Erythroblast (primary cell): ENCODE results near the gene VWA3B.
"Not testable (repeated sequence)": the region's sequence is repeated elsewhere in the genome, so short reads cannot be mapped to it uniquely, and the experiment has no call there.

Experiments used
- DNase-seq, 2 experiments: peaks; one replicate each; lab custom pipeline; 2025; lab: John Stamatoyannopoulos, UW
- GATA1 ChIP-seq: IDR thresholded peaks from 2 replicates; pipeline ENCODE4 v1.6.1; 2011; ENCODE audit warnings: low read depth, mild to moderate bottlenecking, control low read depth, low read length, moderate library complexity
- POLR2A ChIP-seq: IDR thresholded peaks from 2 replicates; pipeline ENCODE4 v1.6.1; 2011; ENCODE audit warnings: mild to moderate bottlenecking, low read length

Gene VWA3B

DNA sequence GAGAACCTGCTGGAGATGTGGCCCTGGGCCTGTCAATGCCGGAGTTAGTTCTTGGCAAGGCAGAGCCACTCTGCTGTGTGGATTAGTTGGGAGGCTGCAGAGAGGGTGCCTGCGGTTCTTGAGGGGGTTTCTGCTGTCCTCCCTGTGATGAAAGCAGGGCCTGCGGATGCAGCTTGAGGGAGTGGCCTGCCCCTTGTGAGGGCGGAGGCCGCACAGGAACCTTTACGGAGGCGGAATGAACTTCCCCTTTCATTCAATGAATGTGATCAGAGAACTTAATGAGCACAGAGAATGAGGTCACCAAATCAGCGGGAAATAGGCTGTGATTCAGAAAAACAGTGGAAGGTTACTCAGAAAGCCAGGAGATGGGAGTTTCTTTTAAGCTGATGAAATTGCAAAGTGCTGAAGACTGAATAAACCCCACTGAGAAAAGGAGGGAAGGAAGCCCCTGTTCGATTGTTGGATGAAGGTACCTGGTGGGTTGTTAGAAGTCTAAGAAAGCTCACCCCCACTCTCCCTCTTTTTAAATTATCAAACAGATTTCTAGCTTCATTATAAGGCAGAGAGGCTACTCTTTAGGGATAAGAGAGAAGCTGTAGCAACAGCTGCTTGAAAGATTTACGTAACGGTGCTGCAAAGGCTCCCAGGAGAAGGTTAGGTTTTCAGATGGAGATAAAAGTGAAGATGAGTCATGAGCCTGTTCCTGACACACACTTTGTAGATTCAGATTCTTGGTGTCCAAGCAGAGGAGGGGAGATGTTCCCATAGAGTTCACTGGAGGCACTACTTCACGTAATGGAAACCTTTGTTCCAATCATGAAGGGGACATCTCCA is 47.4 kb downstream of the VWA3B start:
- no peak for DNase-seq
- TF ChIP-seq POLR2A (no peak), GATA1 (no peak)

DNA sequence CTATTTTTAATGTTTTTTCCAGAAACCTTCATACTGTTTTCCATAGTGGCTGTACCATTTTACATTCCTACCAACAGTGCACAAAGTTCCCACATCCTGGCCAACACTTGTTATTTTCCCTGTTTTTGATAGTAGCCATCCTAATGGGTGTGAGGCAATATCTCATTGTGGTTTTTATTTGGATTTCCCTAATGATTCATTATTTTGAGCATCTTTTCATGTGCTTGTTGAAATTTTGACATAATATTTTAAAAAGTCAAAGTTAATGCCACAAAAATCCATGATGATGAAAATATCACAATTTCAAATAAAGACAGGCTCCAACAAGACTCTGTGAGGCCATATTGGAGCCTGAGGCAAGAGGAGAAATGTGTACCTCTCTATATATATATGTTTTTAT is 50.2 kb downstream of the VWA3B start:
- no peak for DNase-seq

DNA sequence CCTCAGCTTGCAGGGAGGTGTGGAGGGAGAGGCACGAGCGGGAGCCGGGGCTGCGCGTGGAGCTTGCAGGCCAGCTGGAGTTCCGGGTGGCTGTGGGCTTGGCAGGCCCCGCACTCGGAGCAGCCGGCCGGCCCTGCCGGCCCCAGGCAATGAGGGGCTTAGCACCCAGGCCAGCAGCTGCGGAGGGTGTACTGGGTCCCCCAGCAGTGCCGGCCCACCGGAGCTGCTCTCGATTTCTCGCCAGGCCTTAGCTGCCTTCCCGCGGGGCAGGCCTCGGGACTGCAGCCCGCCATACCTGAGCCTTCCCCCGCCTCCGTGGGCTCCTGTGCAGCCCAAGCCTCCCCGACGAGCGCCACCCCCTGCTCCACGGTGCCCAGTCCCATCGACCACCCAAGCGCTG is 52.0 kb downstream of the VWA3B start:
- DNase-seq = not testable (repeated sequence)

More for the DNA sequence above, 50.2 kb downstream of the VWA3B start:
- TF ChIP-seq POLR2A (no peak), GATA1 (no peak)

GRCh38 chr2:98140210-98140609 is 53.2 kb downstream of the VWA3B start:
- no peak for DNase-seq
- no peak for TF ChIP-seq GATA1
- no peak for TF ChIP-seq POLR2A

GRCh38 chr2:98142106-98142791 is 55.3 kb downstream of the VWA3B start:
- TF ChIP-seq GATA1 (no peak), POLR2A (no peak)
- DNase-seq = no peak

GRCh38 chr2:98145070-98145469 is 58.1 kb downstream of the VWA3B start:
- no peak for DNase-seq
- TF ChIP-seq POLR2A = no peak
- TF ChIP-seq GATA1 = no peak

DNA sequence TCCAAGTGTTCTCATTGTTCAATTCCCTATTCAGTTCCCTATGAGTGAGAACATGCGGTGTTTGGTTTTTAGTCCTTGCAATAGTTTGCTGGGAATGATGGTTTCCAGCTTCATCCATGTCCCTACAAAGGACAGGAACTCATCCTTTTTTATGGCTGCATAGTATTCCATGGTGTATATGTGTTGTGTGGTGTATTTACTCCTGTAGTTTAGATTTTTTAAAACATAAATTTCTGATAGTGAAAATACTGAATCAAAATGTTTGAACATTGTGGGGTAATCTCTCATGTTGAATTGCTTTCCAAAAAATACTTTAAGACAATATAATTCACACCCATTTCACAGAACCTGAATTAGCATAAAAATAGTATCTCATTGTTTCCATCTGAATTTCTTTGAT is 60.9 kb downstream of the VWA3B start:
- not testable (repeated sequence) for DNase-seq

DNA sequence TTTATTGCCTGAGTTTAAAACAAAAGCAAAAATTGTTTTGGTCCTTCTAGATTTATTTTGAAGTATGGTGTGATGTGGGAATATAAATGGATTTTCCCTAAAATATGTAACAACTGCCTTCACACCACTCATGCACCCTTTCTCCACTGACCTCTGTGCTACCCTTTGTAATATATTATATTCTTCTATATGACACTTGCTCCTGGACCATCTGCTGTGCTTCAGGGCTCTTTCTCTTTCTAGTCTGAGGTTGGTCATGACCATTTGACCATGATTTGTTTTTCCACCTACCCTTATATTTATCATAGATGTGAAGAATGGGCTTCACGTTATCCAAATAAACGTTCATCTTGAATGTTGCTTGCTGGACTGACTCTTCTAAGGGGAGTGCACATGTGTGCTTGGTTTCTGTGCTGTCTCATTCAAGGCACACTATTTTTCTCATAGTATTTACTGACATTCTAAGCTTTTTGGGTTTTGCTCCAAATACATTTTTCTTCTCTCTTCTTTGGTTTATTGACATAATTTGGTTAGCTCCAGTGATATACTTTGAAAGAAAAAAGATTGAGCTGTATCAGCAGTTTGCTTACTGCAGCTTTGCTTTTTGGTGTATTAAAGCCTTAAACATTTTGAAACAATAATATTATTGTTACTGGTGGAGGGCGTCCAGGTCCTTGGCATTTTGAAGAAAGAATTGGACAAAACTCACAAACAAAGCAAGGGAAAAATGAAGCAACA is 61.8 kb downstream of the VWA3B start:
- no peak for TF ChIP-seq POLR2A
- no peak for TF ChIP-seq GATA1

GRCh38 chr2:98149333-98149697 is 62.3 kb downstream of the VWA3B start:
- no peak for TF ChIP-seq POLR2A
- TF ChIP-seq GATA1 = no peak
- DNase-seq = no peak

More for the DNA sequence above, 61.8 kb downstream of the VWA3B start:
- DNase-seq = no peak

DNA sequence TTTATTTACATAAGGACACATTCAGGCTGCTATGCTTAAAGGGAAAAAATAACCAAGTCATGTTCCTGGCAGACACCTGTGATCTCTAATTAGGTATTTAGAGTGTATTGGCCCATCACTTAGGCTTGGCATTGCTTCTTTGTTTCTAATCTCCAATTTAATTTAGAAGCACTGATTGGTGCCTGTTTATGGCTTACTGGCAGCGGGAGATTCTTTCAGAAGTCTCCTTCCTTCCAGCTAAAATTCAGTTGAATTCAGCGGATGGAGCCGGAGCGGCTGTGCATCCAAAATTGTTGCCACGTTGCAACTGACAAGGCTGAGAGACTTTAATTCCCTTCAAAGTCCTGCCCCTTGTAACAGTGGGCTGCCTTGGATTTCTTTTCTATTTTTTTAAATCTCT is 66.5 kb downstream of the VWA3B start:
- no peak for TF ChIP-seq POLR2A
- no peak for TF ChIP-seq GATA1
- DNase-seq = no peak

DNA sequence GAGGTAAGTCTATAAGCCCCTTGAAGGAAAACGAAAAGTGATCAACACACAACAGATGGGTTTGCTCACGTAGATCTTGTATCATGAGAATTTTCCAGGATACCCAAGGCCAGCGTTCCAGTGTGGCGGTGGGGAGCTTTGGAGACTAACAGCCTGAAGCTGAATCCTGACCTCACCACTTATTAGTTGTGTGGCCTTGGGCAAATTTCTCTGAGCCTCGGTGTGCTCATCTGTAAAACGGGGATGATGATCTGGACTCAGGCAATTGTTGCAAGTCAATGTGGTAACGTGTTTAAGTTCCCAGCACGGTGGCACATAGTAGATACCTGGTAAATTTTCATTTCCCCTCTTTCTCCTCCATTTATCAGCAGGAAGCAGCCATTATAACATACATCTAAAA is 68.3 kb downstream of the VWA3B start:
- no peak for TF ChIP-seq GATA1
- TF ChIP-seq POLR2A = no peak
- DNase-seq = no peak

GRCh38 chr2:98155716-98156115 is 68.7 kb downstream of the VWA3B start:
- DNase-seq = no peak
- TF ChIP-seq GATA1 (no peak), POLR2A (no peak)

- no peak for DNase-seq
- TF ChIP-seq GATA1 (no peak), POLR2A (no peak)
Observed at GRCh38 chr2:98156304-98156703, 69.3 kb downstream of the VWA3B start.

DNA sequence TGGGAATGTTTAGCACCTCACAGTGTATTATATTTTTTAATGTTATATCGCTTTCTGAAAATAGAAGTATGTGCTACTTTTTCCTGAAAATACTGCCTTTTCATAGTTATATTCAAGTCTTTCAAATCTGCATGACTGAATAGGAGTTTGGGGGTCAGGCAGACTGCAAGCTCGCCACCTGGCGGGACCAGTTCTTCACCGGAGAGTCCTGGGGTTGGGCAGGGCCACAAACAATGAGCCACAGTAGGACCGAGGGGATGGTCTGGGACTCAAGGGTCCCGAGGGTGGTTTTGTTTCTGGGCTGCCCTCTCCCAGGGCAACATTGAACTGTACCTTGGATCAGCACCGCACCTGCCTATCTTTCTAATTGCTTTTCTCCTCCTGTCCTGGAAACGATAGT is 70.6 kb downstream of the VWA3B start:
- peak in 1 of 2 experiments; percentile 2 for DNase-seq
- TF ChIP-seq GATA1 (no peak), POLR2A (no peak)
